Naive thymus-derived CD8-positive, alpha-beta T cell (primary cell): ENCODE data around the gene EIF5A. TPM values are rescaled to one million over a fixed set of nuclear protein-coding genes. Genes with fewer than 3 reads are reported as not detected.
"Not testable (repeated sequence)": the region's sequence is repeated elsewhere in the genome, so short reads cannot be mapped to it uniquely, and the experiment has no call there.

ENCODE experiments used
- ATAC-seq, 2 donors: fragments of 150-1000 bp; cut with Tn5 transposase in 1 of 2; sonication (Bioruptor Pico), chemical (Tn5 transposase) in 1 of 2; 1 replicate in 1 of 2; 2 replicates in 1 of 2; pipeline ENCODE4 v1.10.0; 2021; ENCODE audit warnings: mild to moderate bottlenecking in 2 of 2, moderate library complexity in 2 of 2
- POLR2A ChIA-PET: fragments of 350-600 bp; sonication (Branson Sonifier 250); formaldehyde crosslinking; loops from one replicate; lab custom pipeline; 2021; ENCODE audit warnings: antibody characterized with exemption; lab: Charles Lee
- DNase-seq, 10 donors: peaks; one replicate each; pipeline versions ENCODE4 v3.0.0 to v3.0.0-alpha.2; 2020 to 2022
- H3K27ac Mint-ChIP-seq, 10 donors: one replicate each; pipeline ENCODE4 v1.8.0; 2020 to 2022; ENCODE audit warnings: mild to moderate bottlenecking in 10 of 10, mixed read lengths in 10 of 10, moderate library complexity in 4 of 10, inconsistent platforms in 1 of 10
- H3K27me3 Mint-ChIP-seq, 5 donors: one replicate each; pipeline ENCODE4 v1.8.0; 2021 to 2022; ENCODE audit warnings: mixed read lengths in 5 of 5
- H3K36me3 Mint-ChIP-seq, 3 donors: one replicate each; pipeline ENCODE4 v1.8.0; 2020 to 2022; ENCODE audit warnings: mixed read lengths in 3 of 3, mild to moderate bottlenecking in 2 of 3, inconsistent platforms in 1 of 3
- H3K4me1 Mint-ChIP-seq, 4 donors: one replicate each; pipeline ENCODE4 v1.8.0; 2021 to 2022; ENCODE audit warnings: mixed read lengths in 4 of 4
- H3K4me3 Mint-ChIP-seq, 10 donors: one replicate each; pipeline ENCODE4 v1.8.0; 2020 to 2022; ENCODE audit warnings: mild to moderate bottlenecking in 10 of 10, mixed read lengths in 10 of 10, moderate library complexity in 6 of 10, inconsistent platforms in 1 of 10
- H3K9me3 Mint-ChIP-seq, 9 donors: one replicate each; pipeline ENCODE4 v1.8.0; 2020 to 2022; ENCODE audit warnings: mixed read lengths in 9 of 9, mild to moderate bottlenecking in 3 of 9, inconsistent platforms in 1 of 9, moderate library complexity in 1 of 9
- polyA plus RNA-seq, 3 donors: library from polyadenylated mRNA; unstranded; fragments of 300-500 nt; fragmentation: Illumina TruSeq; gene quantifications; one replicate each; pipeline ENCODE4 v1.2.3, GENCODE V29; 2021
- total RNA-seq, 8 experiments: library from RNA in 2 of 8; stranded (reverse) in 2 of 8; gene quantifications; one replicate each; pipeline ENCODE4 v1.2.3 and lab custom pipeline; 2021 to 2026

Gene EIF5A
- total and polyA plus RNA-seq, 5 experiments from 2014 or later = 209 to 690 (median 327) TPM

- POLR2A ChIA-PET = interaction anchor here (0.5 to 5.9 kb wide), 41 partner anchors 7 to 350 kb away, joined by 3 to 147 read pairs (median 5); partner anchors contain the start of genes ACADVL, CLDN7, DLG4 and DVL2
These were observed 29.1 kb downstream of the EIF5A start, which contains the start of gene ACAP1 for GRCh38 chr17:7336240-7337175. ACAP1 (plus strand) TSS chr17:7336529; CDS start chr17:7336735, 206 bp downstream.

GRCh38 chr17:7337600-7337999 is 30.2 kb downstream of the EIF5A start:
- ATAC-seq, DNase-seq, H3K9me3 Mint-ChIP-seq, H3K27me3 Mint-ChIP-seq: not testable (repeated sequence)
- Mint-ChIP-seq H3K4me3 (peak overlapping the region; percentile 92 to 98 (median 95)), H3K27ac (peak overlapping the region; percentile 77 to 98 (median 98)), H3K4me1 (peaks cover 22 to 69% (median 61%) of the 10 kb centered on the region in 4 donors), H3K36me3 (peaks cover 0 to 48% (median 15%) of the 10 kb centered on the region in 3 donors)
- POLR2A ChIA-PET = interaction anchor here (0.7 to 5.9 kb wide), 25 partner anchors 8 to 349 kb away, joined by 3 to 147 read pairs (median 7); partner anchors contain the start of genes CLDN7, EIF5A, GABARAP and GPS2

More at GRCh38 chr17:7336240-7337175, 29.1 kb downstream of the EIF5A start, which contains the start of gene ACAP1:
- H3K36me3 Mint-ChIP-seq = peaks cover 0 to 37% (median 13%) of the 10 kb centered on the region in 3 donors
- ATAC-seq (peak; percentile 94), DNase-seq (peak; percentile 74 to 93 (median 82))
- no peaks in the 10 kb centered on the region for H3K9me3 Mint-ChIP-seq
- no peaks in the 10 kb centered on the region for H3K27me3 Mint-ChIP-seq
- H3K4me1 Mint-ChIP-seq = peaks cover 26 to 69% (median 64%) of the 10 kb centered on the region in 4 donors
- peak within 1 kb of the TSS; percentile 77 to 99 (median 98) for H3K27ac Mint-ChIP-seq
- H3K4me3 Mint-ChIP-seq = peak within 1 kb of the TSS; percentile 92 to 98 (median 95)

- no peaks in the 10 kb centered on the region for H3K9me3 Mint-ChIP-seq
- peak overlapping the region in 6 of 10 donors; percentile 18 to 87 (median 36) for H3K27ac Mint-ChIP-seq
- H3K4me1 Mint-ChIP-seq = peaks cover 20 to 64% (median 54%) of the 10 kb centered on the region in 4 donors
- no peaks in the 10 kb centered on the region for H3K27me3 Mint-ChIP-seq
- POLR2A ChIA-PET = interaction anchor here (0.8 to 2.3 kb wide), 4 partner anchors 9 to 31 kb away, joined by 3 to 11 read pairs (median 3); partner anchors contain the start of genes GPS2 and NEURL4
- H3K36me3 Mint-ChIP-seq = peaks cover 0 to 73% (median 15%) of the 10 kb centered on the region in 3 donors
- peak overlapping the region in 3 of 10 donors; percentile 23 to 66 (median 36) for H3K4me3 Mint-ChIP-seq
- ATAC-seq (no peak), DNase-seq (no peak)
These were observed 32.8 kb downstream of the EIF5A start for GRCh38 chr17:7340179-7340578.

GRCh38 chr17:7341842-7342241 is 34.4 kb downstream of the EIF5A start:
- Mint-ChIP-seq H3K4me1 (peaks cover 13 to 57% (median 45%) of the 10 kb centered on the region in 4 donors), H3K36me3 (peaks cover 0 to 90% (median 15%) of the 10 kb centered on the region in 3 donors), H3K27ac (peak overlapping the region in 8 of 10 donors; percentile 31 to 82 (median 62)), H3K4me3 (peak overlapping the region in 1 of 10 donors; percentile 24), H3K27me3 (no peaks in the 10 kb centered on the region), H3K9me3 (no peaks in the 10 kb centered on the region)
- DNase-seq (peak in 1 of 10 donors; percentile 22), ATAC-seq (no peak)
- POLR2A ChIA-PET = interaction anchor here (1.0 to 2.4 kb wide), 5 partner anchors 9 to 95 kb away, joined by 3 to 12 read pairs (median 6); no protein-coding TSS in a partner anchor

- Mint-ChIP-seq H3K9me3 (no peaks in the 10 kb centered on the region), H3K36me3 (peaks cover 0 to 93% (median 7%) of the 10 kb centered on the region in 3 donors), H3K4me1 (peaks cover 9 to 57% (median 37%) of the 10 kb centered on the region in 4 donors), H3K4me3 (no peak overlapping the region), H3K27me3 (no peaks in the 10 kb centered on the region), H3K27ac (peak overlapping the region in 6 of 10 donors; percentile 17 to 81 (median 68))
- peak in 1 of 10 donors; percentile 53 for DNase-seq
- ATAC-seq = no peak
- POLR2A ChIA-PET = interaction anchor here (0.6 to 3.0 kb wide), 6 partner anchors 13 to 62 kb away, joined by 3 to 12 read pairs (median 5); partner anchors contain the start of gene SLC2A4
These were observed 35.8 kb downstream of the EIF5A start for GRCh38 chr17:7343250-7343649.

GRCh38 chr17:7346761-7347614 is 39.6 kb downstream of the EIF5A start:
- peaks cover 0 to 84% (median 5%) of the 10 kb centered on the region in 3 donors for H3K36me3 Mint-ChIP-seq
- POLR2A ChIA-PET = interaction anchor here (0.5 to 5.9 kb wide), 6 partner anchors 10 to 34 kb away, joined by 4 to 109 read pairs (median 28); partner anchors contain the start of genes ACAP1, GPS2 and NEURL4
- no peaks in the 10 kb centered on the region for H3K27me3 Mint-ChIP-seq
- peaks cover 12 to 68% (median 32%) of the 10 kb centered on the region in 4 donors for H3K4me1 Mint-ChIP-seq
- DNase-seq (peak in 1 of 10 donors; percentile 57), ATAC-seq (no peak)
- no peak overlapping the region for H3K4me3 Mint-ChIP-seq
- no peaks in the 10 kb centered on the region for H3K9me3 Mint-ChIP-seq
- H3K27ac Mint-ChIP-seq = peak overlapping the region in 4 of 10 donors; percentile 8 to 77 (median 56)

- Mint-ChIP-seq H3K36me3 (peaks cover 0 to 80% (median 5%) of the 10 kb centered on the region in 3 donors), H3K27me3 (no peaks in the 10 kb centered on the region), H3K27ac (peak overlapping the region in 6 of 10 donors; percentile 58 to 92 (median 71)), H3K9me3 (no peaks in the 10 kb centered on the region), H3K4me3 (no peak overlapping the region), H3K4me1 (peaks cover 17 to 75% (median 37%) of the 10 kb centered on the region in 4 donors)
- ATAC-seq (no peak), DNase-seq (no peak)
- POLR2A ChIA-PET = interaction anchor here (0.5 to 5.9 kb wide), 9 partner anchors 8 to 213 kb away, joined by 3 to 109 read pairs (median 4); partner anchors contain the start of genes ACAP1, GPS2, NEURL4 and PLSCR3
These were observed 40.4 kb downstream of the EIF5A start for GRCh38 chr17:7347630-7348477.

GRCh38 chr17:7348478-7349242 is 41.2 kb downstream of the EIF5A start:
- no peaks in the 10 kb centered on the region for H3K9me3 Mint-ChIP-seq
- peak overlapping the region; percentile 53 to 95 (median 82) for H3K27ac Mint-ChIP-seq
- peak overlapping the region in 1 of 10 donors; percentile 32 for H3K4me3 Mint-ChIP-seq
- no peaks in the 10 kb centered on the region for H3K27me3 Mint-ChIP-seq
- ATAC-seq = no peak
- peaks cover 16 to 77% (median 43%) of the 10 kb centered on the region in 4 donors for H3K4me1 Mint-ChIP-seq
- DNase-seq = no peak
- POLR2A ChIA-PET = interaction anchor here (0.7 to 5.9 kb wide), 10 partner anchors 9 to 212 kb away, joined by 3 to 109 read pairs (median 4); partner anchors contain the start of genes ACAP1, GPS2, NEURL4 and PLSCR3
- H3K36me3 Mint-ChIP-seq = peaks cover 0 to 72% (median 5%) of the 10 kb centered on the region in 3 donors

- H3K27me3 Mint-ChIP-seq = no peaks in the 10 kb centered on the region
- peaks cover 19 to 82% (median 55%) of the 10 kb centered on the region in 4 donors for H3K4me1 Mint-ChIP-seq
These were observed 44.5 kb downstream of the EIF5A start, which contains the start of gene KCTD11 for GRCh38 chr17:7351665-7352502. KCTD11 (plus strand) TSS chr17:7352162.

More at GRCh38 chr17:7351665-7352502, 44.5 kb downstream of the EIF5A start, which contains the start of gene KCTD11:
- Mint-ChIP-seq H3K4me3 (peak within 1 kb of the TSS; percentile 74 to 92 (median 86)), H3K27ac (peak within 1 kb of the TSS; percentile 78 to 91 (median 86)), H3K9me3 (no peaks in the 10 kb centered on the region), H3K36me3 (peaks cover 0 to 40% (median 5%) of the 10 kb centered on the region in 3 donors)
- DNase-seq (peak; percentile 51 to 81 (median 62)), ATAC-seq (peak; percentile 38 to 51)
- POLR2A ChIA-PET = interaction anchor here (0.6 to 5.9 kb wide), 21 partner anchors 10 to 335 kb away, joined by 3 to 109 read pairs (median 8); partner anchors contain the start of genes ACAP1, FGF11, GPS2 and NEURL4
